Neural cell (in vitro differentiated cells): ENCODE measurements around the gene LIPM.

Experiments used
- EP300 ChIP-seq: fragments of 450-650 bp; conservative IDR thresholded peaks from 2 replicates; pipeline ENCODE4 v1.6.1; 2014; ENCODE audit warnings: antibody characterized with exemption, mild to moderate bottlenecking, moderate library complexity; ENCODE audit not compliant: poor library complexity, severe bottlenecking
- EZH2 ChIP-seq: fragments of 200-600, 300-800 bp; shearing (Covaris generic), sonication (generic); IDR thresholded peaks from 2 replicates; pipeline ENCODE4 v1.6.1; 2014; ENCODE audit warnings: antibody characterized with exemption, low read length, borderline replicate concordance, mild to moderate bottlenecking; ENCODE audit not compliant: insufficient read depth, poor library complexity, severe bottlenecking
- MXI1 ChIP-seq: fragments of 450-650 bp; conservative IDR thresholded peaks from 2 replicates; pipeline ENCODE4 v1.6.1; 2014; ENCODE audit warnings: antibody characterized with exemption, mild to moderate bottlenecking; ENCODE audit not compliant: poor library complexity, severe bottlenecking
- POLR2AphosphoS5 ChIP-seq: IDR thresholded peaks from 2 replicates; pipeline ENCODE4 v1.6.1; 2012
- RAD21 ChIP-seq: fragments of 450-650 bp; conservative IDR thresholded peaks from 2 replicates; pipeline ENCODE4 v1.6.1; 2014; ENCODE audit warnings: antibody characterized with exemption, mild to moderate bottlenecking, moderate library complexity
- TAF1 ChIP-seq: IDR thresholded peaks from 2 replicates; pipeline ENCODE4 v1.6.1; 2012; ENCODE audit warnings: low read depth
- TF ChIP-seq, protein P1 (sequence below): fragments of 450-650 bp; IDR thresholded peaks from 2 replicates; pipeline ENCODE4 v1.5.1; 2014; ENCODE audit warnings: antibody characterized with exemption, mild to moderate bottlenecking, moderate library complexity; ENCODE audit not compliant: poor library complexity, severe bottlenecking
- TF ChIP-seq, protein P2 (sequence below): IDR thresholded peaks from 2 replicates; pipeline ENCODE4 v1.6.1; 2012; ENCODE audit warnings: borderline replicate concordance

DNA sequence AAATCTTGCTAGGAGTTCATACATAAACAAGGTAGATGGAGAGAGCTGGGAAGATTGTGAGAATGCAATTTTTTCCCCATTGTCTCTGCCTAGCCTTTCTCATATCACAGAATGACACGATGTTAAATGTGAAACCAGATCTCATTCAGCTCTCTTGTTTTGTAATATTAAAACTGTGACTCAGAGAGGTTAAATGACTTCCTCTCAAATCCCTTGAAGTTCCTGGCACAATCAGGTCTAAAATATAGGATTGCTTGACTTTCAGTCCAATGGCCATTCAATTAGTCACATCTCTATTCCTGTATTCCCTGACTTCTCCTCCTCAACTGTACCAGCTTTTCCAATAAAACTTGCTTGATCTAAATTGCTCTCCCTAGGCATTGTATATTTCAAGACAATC, 46.0 kb downstream of the LIPM start:
- TF ChIP-seq EP300 (no peak), EZH2 (no peak), MXI1 (no peak), POLR2AphosphoS5 (no peak), TAF1 (no peak), RAD21 (no peak)
- TF ChIP-seq, protein P1, sequence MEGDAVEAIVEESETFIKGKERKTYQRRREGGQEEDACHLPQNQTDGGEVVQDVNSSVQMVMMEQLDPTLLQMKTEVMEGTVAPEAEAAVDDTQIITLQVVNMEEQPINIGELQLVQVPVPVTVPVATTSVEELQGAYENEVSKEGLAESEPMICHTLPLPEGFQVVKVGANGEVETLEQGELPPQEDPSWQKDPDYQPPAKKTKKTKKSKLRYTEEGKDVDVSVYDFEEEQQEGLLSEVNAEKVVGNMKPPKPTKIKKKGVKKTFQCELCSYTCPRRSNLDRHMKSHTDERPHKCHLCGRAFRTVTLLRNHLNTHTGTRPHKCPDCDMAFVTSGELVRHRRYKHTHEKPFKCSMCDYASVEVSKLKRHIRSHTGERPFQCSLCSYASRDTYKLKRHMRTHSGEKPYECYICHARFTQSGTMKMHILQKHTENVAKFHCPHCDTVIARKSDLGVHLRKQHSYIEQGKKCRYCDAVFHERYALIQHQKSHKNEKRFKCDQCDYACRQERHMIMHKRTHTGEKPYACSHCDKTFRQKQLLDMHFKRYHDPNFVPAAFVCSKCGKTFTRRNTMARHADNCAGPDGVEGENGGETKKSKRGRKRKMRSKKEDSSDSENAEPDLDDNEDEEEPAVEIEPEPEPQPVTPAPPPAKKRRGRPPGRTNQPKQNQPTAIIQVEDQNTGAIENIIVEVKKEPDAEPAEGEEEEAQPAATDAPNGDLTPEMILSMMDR: no peak
- TF ChIP-seq, protein P2, sequence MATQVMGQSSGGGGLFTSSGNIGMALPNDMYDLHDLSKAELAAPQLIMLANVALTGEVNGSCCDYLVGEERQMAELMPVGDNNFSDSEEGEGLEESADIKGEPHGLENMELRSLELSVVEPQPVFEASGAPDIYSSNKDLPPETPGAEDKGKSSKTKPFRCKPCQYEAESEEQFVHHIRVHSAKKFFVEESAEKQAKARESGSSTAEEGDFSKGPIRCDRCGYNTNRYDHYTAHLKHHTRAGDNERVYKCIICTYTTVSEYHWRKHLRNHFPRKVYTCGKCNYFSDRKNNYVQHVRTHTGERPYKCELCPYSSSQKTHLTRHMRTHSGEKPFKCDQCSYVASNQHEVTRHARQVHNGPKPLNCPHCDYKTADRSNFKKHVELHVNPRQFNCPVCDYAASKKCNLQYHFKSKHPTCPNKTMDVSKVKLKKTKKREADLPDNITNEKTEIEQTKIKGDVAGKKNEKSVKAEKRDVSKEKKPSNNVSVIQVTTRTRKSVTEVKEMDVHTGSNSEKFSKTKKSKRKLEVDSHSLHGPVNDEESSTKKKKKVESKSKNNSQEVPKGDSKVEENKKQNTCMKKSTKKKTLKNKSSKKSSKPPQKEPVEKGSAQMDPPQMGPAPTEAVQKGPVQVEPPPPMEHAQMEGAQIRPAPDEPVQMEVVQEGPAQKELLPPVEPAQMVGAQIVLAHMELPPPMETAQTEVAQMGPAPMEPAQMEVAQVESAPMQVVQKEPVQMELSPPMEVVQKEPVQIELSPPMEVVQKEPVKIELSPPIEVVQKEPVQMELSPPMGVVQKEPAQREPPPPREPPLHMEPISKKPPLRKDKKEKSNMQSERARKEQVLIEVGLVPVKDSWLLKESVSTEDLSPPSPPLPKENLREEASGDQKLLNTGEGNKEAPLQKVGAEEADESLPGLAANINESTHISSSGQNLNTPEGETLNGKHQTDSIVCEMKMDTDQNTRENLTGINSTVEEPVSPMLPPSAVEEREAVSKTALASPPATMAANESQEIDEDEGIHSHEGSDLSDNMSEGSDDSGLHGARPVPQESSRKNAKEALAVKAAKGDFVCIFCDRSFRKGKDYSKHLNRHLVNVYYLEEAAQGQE: no peak
